SHP77 (cell line): ENCODE data around the gene KCNB1.
"Not testable (repeated sequence)": the region's sequence is repeated elsewhere in the genome, so short reads cannot be mapped to it uniquely, and the experiment has no call there.

Experiments
- DNase-seq, 2 experiments: peaks; one replicate each; lab custom pipeline; 2025; lab: John Stamatoyannopoulos, UW

KCNB1 gene

DNA sequence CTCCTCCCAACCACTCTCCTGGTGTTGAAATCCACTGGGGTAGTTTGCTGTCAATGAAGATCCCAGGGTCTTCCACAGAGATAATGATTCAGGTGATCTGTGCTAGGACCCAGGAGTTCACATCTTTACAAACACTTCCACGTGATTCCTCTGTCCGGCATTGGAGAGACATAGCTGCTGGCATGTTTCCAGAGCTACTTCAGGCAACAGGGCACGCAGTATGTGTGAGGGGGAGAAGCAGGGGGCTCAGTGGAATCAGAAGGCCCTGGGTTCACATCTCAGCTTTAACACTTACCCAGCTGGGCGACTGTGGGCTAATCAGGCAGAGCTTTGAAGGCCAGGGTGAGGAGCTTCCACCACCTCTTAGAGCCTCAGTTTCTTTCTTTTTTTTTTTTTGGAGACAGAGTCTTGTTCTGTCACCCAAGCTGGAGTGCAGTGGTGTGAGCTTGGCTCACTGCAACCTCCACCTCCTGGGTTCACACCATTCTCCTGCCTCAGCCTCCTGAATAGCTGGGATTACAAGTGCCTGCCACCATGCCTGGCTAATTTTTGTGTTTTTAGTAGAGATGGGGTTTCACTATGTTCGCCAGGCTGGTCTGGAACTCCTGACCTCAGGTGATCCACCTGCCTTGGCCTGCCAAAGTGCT is 72.4 kb downstream of the KCNB1 start:
- not testable (repeated sequence) for DNase-seq

DNA sequence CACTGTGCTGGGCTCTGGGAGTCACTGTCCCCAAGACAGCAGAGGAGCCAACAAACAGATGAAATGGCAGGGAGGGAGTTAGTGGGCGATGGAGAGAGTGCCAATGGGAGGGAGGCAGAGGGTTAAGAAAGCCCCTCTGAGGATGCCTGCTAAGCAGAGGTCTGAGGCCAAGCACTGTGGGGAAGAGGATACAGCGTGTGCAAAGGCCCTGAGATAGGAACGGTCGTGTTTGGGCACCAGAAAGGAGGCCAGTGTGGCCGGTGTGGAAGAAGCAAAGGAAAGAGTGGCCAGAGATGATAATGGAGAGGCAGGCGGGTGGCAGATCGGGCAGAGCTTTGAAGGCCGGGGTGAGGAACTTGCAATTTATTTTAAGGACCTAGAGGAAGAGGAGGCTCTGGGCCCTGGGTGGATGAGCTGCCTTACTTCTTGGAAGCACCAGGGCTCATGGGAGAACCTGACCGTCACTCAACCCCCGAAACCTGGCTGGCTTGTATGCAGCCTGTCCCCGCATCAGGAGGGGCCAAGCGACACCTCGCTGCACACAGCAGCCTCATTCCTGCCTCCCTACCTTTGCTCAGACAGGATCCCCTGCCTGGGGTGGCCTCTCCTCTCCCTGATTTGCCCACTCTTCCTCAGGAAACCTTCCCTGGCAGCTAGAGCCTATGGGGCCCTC is 73.0 kb downstream of the KCNB1 start:
- DNase-seq: no peak

GRCh38 chr20:49408509-49409104 is 73.9 kb downstream of the KCNB1 start:
- no peak for DNase-seq

DNA sequence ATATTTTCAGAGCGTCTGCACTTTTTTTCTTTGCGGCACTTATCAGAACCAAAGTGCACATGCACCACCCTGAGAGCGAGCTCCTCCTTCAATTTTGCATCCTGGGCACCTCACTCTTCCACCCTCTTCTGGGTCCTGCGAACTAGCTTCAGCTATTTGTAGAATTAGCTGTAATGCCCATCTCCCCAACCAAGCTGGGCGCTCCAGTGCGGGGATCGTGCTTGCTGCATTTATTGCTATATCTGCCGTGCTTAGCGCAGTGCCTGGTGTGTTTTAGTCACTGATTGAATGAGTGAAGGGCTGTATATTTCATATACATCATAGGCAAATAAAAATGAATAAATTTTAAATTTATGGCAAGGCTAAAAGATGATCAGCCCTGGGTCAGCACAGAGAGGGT is 75.8 kb downstream of the KCNB1 start:
- no peak for DNase-seq

- no peak for DNase-seq
These were observed 76.8 kb downstream of the KCNB1 start for GRCh38 chr20:49405696-49406095.

DNA sequence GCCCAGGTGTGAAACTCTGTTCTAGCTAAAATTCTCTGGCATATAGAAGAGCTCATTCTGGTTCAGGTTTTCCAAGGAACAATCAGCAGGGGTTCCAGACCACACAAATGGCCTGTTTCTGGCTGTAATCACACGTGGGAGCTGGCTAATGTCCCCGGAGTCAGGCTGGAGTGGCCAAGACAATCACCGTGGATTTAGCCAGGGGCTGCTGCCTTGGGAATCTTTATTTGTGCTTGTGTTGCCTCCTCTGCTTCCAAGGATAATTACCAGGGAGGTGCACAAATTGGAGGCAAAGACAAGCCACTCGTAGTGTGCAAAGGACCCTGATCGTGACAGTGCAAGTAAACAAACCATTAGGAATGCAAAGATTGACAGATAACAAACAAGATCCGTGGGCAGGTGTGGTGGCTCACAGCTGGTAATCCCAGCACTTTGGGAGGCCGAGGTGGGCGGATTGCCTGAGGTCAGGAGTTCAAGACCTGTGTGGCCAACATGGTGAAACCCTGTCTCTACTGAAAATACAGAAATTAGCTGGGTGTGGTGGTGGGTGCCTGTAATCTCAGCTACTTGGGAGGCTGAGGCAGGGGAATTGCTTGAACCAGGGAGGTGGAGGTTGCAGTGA is 77.3 kb downstream of the KCNB1 start:
- DNase-seq: no peak

GRCh38 chr20:49404461-49404860 is 78.0 kb downstream of the KCNB1 start:
- no peak for DNase-seq

DNA sequence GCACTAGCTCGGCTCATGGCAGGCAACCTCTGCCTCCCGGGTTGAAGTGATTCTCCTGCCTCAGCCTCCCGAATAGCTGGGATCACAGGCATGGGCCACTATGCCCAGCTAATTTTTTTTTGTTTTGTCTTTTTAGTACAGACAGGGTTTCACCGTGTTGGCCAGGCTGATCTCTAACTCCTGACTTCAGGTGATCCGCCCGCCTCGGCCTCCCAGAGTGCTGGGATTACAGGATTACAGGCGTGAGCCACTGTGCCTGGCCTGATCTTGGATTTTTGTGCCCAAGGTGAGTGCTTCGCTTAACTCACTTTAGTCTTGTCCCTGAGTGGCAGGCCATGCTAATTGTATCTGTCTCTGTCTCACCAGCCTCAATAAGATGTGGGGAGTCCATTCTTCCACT is 78.6 kb downstream of the KCNB1 start:
- no peak for DNase-seq

- no peak for DNase-seq
These were observed 79.5 kb downstream of the KCNB1 start for GRCh38 chr20:49403012-49403411.

GRCh38 chr20:49400904-49401303 is 81.6 kb downstream of the KCNB1 start:
- DNase-seq: no peak

- DNase-seq: no peak
These were observed 82.1 kb downstream of the KCNB1 start for GRCh38 chr20:49400410-49400809.

DNA sequence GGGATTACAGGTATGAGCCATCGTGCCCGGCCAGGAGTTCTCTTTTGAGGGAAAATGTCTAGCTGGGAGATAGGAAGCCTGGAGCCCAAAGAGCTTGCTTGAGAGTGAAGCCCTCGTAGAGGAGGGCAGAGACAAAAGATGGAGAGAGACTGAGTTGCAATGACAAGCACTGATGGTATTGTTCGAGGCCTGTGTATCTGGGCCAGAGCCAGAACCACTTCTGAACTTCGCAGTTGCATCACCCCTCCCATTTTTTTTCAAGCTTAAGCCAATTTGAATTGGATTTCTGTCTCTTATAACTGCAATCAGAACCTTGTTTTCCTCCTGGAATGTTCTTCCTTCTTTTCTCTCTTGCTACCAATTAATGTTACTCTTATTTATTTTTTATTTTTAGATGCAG is 83.1 kb downstream of the KCNB1 start:
- DNase-seq: no peak

DNA sequence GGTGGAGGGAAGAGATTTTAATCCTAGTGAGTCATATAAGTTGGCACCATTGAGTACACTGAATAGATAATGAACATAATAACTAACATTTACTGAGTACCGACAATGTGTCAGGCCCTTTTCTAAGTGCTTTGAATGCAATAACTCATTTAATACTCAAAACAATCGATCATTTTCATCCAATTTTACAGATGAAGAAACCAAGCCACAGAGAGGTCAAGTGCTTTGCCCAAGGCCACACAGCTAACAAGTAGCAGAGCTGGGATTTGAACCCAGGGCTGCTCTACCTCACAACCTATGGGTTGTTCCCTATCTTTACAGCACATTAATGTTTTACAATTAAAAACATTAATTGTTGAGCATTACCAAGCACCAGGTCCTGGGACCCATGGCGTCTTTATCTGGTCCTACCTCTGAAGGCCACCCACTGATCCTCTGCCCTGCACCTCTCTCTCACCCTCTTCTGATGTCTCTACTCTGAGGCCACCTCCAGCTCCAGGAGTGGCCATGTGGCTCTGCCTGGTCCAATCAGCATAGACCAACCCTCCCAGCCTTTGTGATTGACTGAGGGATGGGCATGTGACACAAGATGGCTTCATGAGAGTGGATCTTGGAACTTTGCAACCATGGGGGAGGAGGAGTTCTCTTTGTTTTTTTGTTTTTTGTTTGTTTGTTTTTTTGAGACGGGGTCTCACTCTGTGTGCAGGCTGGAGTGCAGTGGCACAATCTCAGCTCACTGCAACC is 83.9 kb downstream of the KCNB1 start:
- no peak for DNase-seq

- no peak for DNase-seq
These were observed 84.9 kb downstream of the KCNB1 start for GRCh38 chr20:49397525-49397924.

DNA sequence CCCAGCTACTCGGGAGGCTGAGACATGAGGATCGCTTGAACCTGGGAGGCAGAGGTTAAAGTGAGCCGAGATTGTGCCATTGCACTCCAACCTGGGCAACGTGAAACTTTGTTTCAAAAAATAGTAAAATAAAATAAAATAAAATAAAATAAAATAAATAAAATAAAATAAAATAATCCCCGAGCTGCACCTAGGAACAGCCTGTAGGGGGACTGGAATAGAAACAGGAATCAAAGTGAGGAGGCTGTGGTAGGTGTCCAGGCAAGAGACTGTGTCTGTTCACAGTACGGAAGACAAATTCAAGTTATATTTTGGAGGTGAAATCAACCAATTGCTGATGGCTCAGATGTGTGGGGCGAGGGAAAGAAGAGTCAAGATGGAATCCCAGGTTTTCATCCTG is 86.2 kb downstream of the KCNB1 start:
- DNase-seq: no peak

DNA sequence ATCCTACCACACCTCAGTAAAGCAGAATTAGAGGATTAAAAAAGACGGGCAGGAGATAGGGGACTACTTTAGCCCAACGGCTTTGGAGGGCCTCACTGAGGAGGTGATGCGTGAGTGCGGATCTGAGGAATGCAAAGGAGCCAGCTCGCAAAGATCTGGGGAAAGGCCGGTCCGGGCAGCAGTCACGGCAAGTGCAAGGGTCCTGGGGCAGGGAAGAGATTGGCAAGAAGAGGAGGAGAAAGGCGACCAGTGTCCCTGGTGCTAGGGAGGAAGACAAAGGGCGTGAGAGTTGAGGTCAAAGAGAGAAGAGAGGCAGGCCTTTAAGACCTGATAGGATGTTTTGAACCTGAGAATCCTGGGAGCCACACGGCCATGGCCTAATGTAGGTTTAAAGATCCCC is 86.8 kb downstream of the KCNB1 start:
- no peak for DNase-seq

- no peak for DNase-seq
These were observed 87.3 kb downstream of the KCNB1 start for GRCh38 chr20:49395183-49395582.

DNA sequence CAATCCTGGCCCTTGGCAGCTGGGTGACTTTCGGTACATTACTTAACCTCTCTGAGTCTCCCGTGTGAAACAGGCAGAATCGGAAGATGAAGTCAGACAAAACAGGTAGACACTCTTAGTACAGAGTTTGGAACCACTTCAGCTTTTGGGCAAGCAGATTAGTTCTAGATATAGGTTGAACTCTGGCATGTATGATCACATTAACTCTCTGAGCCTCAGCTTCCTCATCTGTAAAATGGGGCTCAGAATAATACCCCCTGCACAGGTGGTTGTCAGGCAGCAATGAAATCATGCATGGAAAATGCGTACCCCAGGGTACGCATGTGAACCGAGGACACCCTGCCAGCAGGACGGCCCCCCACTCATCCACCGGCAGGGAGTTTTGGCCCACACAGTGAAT is 87.7 kb downstream of the KCNB1 start:
- no peak for DNase-seq

GRCh38 chr20:49394264-49394663 is 88.2 kb downstream of the KCNB1 start:
- DNase-seq: no peak

GRCh38 chr20:49393803-49394202 is 88.7 kb downstream of the KCNB1 start:
- DNase-seq: no peak

GRCh38 chr20:49392745-49393144 is 89.7 kb downstream of the KCNB1 start:
- no peak for DNase-seq
